Liver (tissue), 3 donors: ENCODE data around the gene ADGRA1.

Experiments used
- CTCF ChIP-seq: fragments of 150-350 bp; IDR thresholded peaks from 2 replicates; pipeline ENCODE4 v1.5.1; 2017; ENCODE audit warnings: improper control_type of control experiment, low read depth, low read length; ENCODE audit not compliant: missing input control
- FOXA1 ChIP-seq: IDR thresholded peaks from 2 replicates; pipeline ENCODE4 v1.6.1; 2016; ENCODE audit warnings: antibody characterized with exemption
- FOXA2 ChIP-seq: IDR thresholded peaks from 2 replicates; pipeline ENCODE4 v1.6.1; 2016; ENCODE audit warnings: antibody characterized with exemption
- HNF4G ChIP-seq: IDR thresholded peaks from 2 replicates; pipeline ENCODE4 v1.6.1; 2016; ENCODE audit warnings: antibody characterized with exemption
- JUND ChIP-seq, 2 donors: IDR thresholded peaks; 2 replicates each; pipeline ENCODE4 v1.6.1; 2016; ENCODE audit warnings: antibody characterized with exemption in 2 of 2
- RAD21 ChIP-seq, 2 donors: IDR thresholded peaks; 2 replicates each; pipeline ENCODE4 v1.6.1; 2016; ENCODE audit warnings: antibody characterized with exemption in 2 of 2, mild to moderate bottlenecking in 2 of 2
- REST ChIP-seq: IDR thresholded peaks from 2 replicates; pipeline ENCODE4 v1.6.1; 2016; ENCODE audit warnings: antibody characterized with exemption, mild to moderate bottlenecking
- RXRA ChIP-seq, 2 donors: IDR thresholded peaks; 2 replicates each; pipeline ENCODE4 v1.6.1; 2017 to 2018; ENCODE audit warnings: antibody characterized with exemption in 2 of 2, mild to moderate bottlenecking in 1 of 2
- SP1 ChIP-seq: IDR thresholded peaks from 2 replicates; pipeline ENCODE4 v1.6.1; 2018; ENCODE audit warnings: antibody characterized with exemption, mild to moderate bottlenecking
- TAF1 ChIP-seq: conservative IDR thresholded peaks from 2 replicates; pipeline ENCODE4 v1.6.1; 2016; ENCODE audit warnings: antibody characterized with exemption, mild to moderate bottlenecking
- YY1 ChIP-seq: IDR thresholded peaks from 2 replicates; pipeline ENCODE4 v1.6.1; 2016; ENCODE audit warnings: antibody characterized with exemption, mild to moderate bottlenecking
- TF ChIP-seq, protein P1 (sequence below): IDR thresholded peaks from 2 replicates; pipeline ENCODE4 v1.6.1; 2016; ENCODE audit warnings: antibody characterized with exemption
- TF ChIP-seq, protein P2 (sequence below): IDR thresholded peaks from 2 replicates; pipeline ENCODE4 v1.6.1; 2016; ENCODE audit warnings: antibody characterized with exemption
- TF ChIP-seq, protein P3 (sequence below): IDR thresholded peaks from 2 replicates; pipeline ENCODE4 v1.6.1; 2016; ENCODE audit warnings: antibody characterized with exemption
- donor health status: healthy.
- donor health status: healthy.

DNA sequence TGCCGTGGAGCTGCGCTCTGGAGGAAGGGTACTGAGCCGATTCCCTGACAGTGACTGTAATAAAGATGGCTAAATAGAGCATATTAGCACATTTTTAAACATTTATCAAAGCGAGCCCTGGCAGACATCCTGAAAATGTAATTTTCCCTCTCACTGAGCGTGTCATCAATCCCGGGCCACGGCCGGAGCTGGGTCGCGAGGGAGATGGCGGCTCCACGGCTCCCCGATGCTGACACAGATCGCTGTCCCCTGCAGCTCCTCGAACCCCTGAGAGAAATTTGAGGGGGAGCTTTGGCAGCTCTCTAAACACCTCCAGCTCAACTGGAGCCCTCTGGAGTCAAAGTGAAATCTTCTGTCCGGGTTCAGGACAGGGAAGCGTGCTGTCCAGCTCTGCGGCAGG is 44.9 kb upstream of the ADGRA1 start:
- no peak for TF ChIP-seq JUND (IDR thresholded peaks at IDR 0.05)
- no peak for TF ChIP-seq CTCF
- no peak for TF ChIP-seq RAD21 (IDR thresholded peaks at IDR 0.05)
- no peak for TF ChIP-seq REST
- no peak for TF ChIP-seq SP1
- TF ChIP-seq TAF1: no peak
- no peak for TF ChIP-seq RXRA (IDR thresholded peaks at IDR 0.05)
- TF ChIP-seq, protein P1, sequence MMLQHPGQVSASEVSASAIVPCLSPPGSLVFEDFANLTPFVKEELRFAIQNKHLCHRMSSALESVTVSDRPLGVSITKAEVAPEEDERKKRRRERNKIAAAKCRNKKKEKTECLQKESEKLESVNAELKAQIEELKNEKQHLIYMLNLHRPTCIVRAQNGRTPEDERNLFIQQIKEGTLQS: no peak
- TF ChIP-seq, protein P2, sequence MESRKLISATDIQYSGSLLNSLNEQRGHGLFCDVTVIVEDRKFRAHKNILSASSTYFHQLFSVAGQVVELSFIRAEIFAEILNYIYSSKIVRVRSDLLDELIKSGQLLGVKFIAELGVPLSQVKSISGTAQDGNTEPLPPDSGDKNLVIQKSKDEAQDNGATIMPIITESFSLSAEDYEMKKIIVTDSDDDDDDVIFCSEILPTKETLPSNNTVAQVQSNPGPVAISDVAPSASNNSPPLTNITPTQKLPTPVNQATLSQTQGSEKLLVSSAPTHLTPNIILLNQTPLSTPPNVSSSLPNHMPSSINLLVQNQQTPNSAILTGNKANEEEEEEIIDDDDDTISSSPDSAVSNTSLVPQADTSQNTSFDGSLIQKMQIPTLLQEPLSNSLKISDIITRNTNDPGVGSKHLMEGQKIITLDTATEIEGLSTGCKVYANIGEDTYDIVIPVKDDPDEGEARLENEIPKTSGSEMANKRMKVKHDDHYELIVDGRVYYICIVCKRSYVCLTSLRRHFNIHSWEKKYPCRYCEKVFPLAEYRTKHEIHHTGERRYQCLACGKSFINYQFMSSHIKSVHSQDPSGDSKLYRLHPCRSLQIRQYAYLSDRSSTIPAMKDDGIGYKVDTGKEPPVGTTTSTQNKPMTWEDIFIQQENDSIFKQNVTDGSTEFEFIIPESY: no peak
- TF ChIP-seq FOXA1: no peak
- no peak for TF ChIP-seq HNF4G
- no peak for TF ChIP-seq FOXA2
- TF ChIP-seq, protein P3, sequence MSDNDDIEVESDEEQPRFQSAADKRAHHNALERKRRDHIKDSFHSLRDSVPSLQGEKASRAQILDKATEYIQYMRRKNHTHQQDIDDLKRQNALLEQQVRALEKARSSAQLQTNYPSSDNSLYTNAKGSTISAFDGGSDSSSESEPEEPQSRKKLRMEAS: no peak
- TF ChIP-seq YY1: no peak
